GM12878 (cell line): ENCODE measurements around the gene BIN1. TPM values are rescaled to one million over a fixed set of nuclear protein-coding genes. Genes with fewer than 3 reads are reported as not detected.

Experiments
- ATAC-seq: fragments of 200-7000 bp; cut with Tn5 transposase; 3 replicates; pipeline ENCODE4 v1.9.1; 2020; ENCODE audit warnings: mild to moderate bottlenecking, moderate library complexity
- BruUV-seq: library from RNA; stranded (reverse); fragments of 400-500 nt; replicated peaks from 2 replicates; lab custom pipeline; 2021; lab: Mats Ljungman, UMichigan
- CTCF ChIA-PET: fragments of 300-600 bp; sonication (Branson Sonifier 250); formaldehyde crosslinking; extraction: SDS; loops from one replicate; lab custom pipeline; 2021; ENCODE audit warnings: inconsistent platforms; lab: Yijun Ruan, JAX
- POLR2A ChIA-PET: fragments of 350-600 bp; formaldehyde crosslinking; extraction: SDS; loops from one replicate; lab custom pipeline; 2021; ENCODE audit warnings: inconsistent platforms; lab: Charles Lee
- RAD21 ChIA-PET: fragments of 300-600 bp; sonication (Branson Sonifier 250); formaldehyde crosslinking; loops from one replicate; lab custom pipeline; 2023; ENCODE audit warnings: antibody characterized with exemption; ENCODE audit not compliant: unreplicated experiment; lab: Charles Lee
- SMC1A ChIA-PET: fragments of 300-600 bp; sonication (Branson Sonifier 250); formaldehyde crosslinking; loops from one replicate; lab custom pipeline; 2023; ENCODE audit not compliant: unreplicated experiment, uncharacterized antibody; lab: Charles Lee
- DNase-seq: peaks from one replicate; pipeline ENCODE4 v3.0.0-alpha.2; 2011; ENCODE audit warnings: low read depth, low spot score
- FAIRE-seq: peaks from 3 replicates; lab custom pipeline; 2011; peaks lifted over from hg19 to GRCh38; lab: Jason Lieb, UNC
- H2AFZ ChIP-seq: 2 replicates; pipeline ENCODE4 v1.6.0; 2011; ENCODE audit warnings: low read depth, low read length, control low read depth; ENCODE audit not compliant: control insufficient read depth
- H3K27ac ChIP-seq: 2 replicates; pipeline ENCODE4 v1.5.1; 2011; ENCODE audit warnings: control low read depth; ENCODE audit not compliant: control insufficient read depth, insufficient read depth
- H3K27me3 ChIP-seq, 2 experiments: replicated peaks in 1 of 2; 2 replicates each; pipeline versions ENCODE4 v1.6.0 to v1.6.1; 2011; ENCODE audit warnings: low read length in 1 of 2; ENCODE audit not compliant: control insufficient read depth in 2 of 2, insufficient read depth in 2 of 2
- H3K36me3 ChIP-seq, 2 experiments: 2 replicates each; pipeline ENCODE4 v1.5.1; 2011; ENCODE audit warnings: low read length in 1 of 2; ENCODE audit not compliant: control insufficient read depth in 2 of 2, insufficient read depth in 2 of 2
- H3K4me1 ChIP-seq: 2 replicates; pipeline ENCODE4 v1.6.1; 2011; ENCODE audit warnings: mild to moderate bottlenecking, low read length, moderate library complexity, mixed read lengths; ENCODE audit not compliant: control insufficient read depth, insufficient read depth
- H3K4me2 ChIP-seq: 2 replicates; pipeline ENCODE4 v1.6.0; 2011; ENCODE audit warnings: control low read depth; ENCODE audit not compliant: control insufficient read depth, insufficient read depth
- H3K4me3 ChIP-seq: fragments of 200-600 bp; sonication (generic); 2 replicates; pipeline ENCODE4 v1.5.1; 2016
- H3K79me2 ChIP-seq: 2 replicates; pipeline ENCODE4 v1.6.0; 2011; ENCODE audit warnings: low read length; ENCODE audit not compliant: control insufficient read depth, insufficient read depth
- H3K9ac ChIP-seq: 2 replicates; pipeline ENCODE4 v1.8.0; 2011; ENCODE audit warnings: low read length, control low read depth, mixed read lengths; ENCODE audit not compliant: control insufficient read depth, insufficient read depth
- H3K9me3 ChIP-seq: replicated peaks from 3 replicates; pipeline ENCODE4 v1.5.1; 2011; ENCODE audit warnings: mild to moderate bottlenecking, low read length; ENCODE audit not compliant: control insufficient read depth, insufficient read depth
- H4K20me1 ChIP-seq: 2 replicates; pipeline ENCODE4 v1.6.0; 2011; ENCODE audit not compliant: control insufficient read depth, insufficient read depth
- BACH1 ChIP-seq: fragments of 450-650 bp; IDR thresholded peaks from 2 replicates; pipeline ENCODE4 v1.6.1; 2017; ENCODE audit warnings: mild to moderate bottlenecking, borderline replicate concordance
- IRF5 ChIP-seq: fragments of 450-650 bp; IDR thresholded peaks from 2 replicates; pipeline ENCODE4 v1.6.1; 2017; ENCODE audit warnings: borderline replicate concordance
- KAT2A ChIP-seq: conservative IDR thresholded peaks from 2 replicates; pipeline ENCODE4 v1.6.1; 2011; ENCODE audit warnings: low read depth, low read length; ENCODE audit not compliant: control insufficient read depth
- PAX5 ChIP-seq: IDR thresholded peaks from 2 replicates; pipeline ENCODE4 v1.6.1; 2011; ENCODE audit warnings: low read depth, low read length, borderline replicate concordance
- POU2F2 ChIP-seq: IDR thresholded peaks from 3 replicates; pipeline ENCODE4 v1.6.1; 2011; ENCODE audit warnings: low read depth, mild to moderate bottlenecking, low read length, borderline replicate concordance
- RAD21 ChIP-seq: IDR thresholded peaks from 2 replicates; pipeline ENCODE4 v1.6.1; 2011; ENCODE audit warnings: mild to moderate bottlenecking, low read depth, low read length, moderate library complexity; ENCODE audit not compliant: insufficient read depth
- SKIL ChIP-seq: fragments of 450-650 bp; IDR thresholded peaks from 2 replicates; pipeline ENCODE4 v1.6.1; 2017; ENCODE audit warnings: mild to moderate bottlenecking, low read depth, inconsistent platforms; ENCODE audit not compliant: poor library complexity, severe bottlenecking
- SREBF2 ChIP-seq: IDR thresholded peaks from 2 replicates; pipeline ENCODE4 v1.6.1; 2012; ENCODE audit warnings: mild to moderate bottlenecking, low read length
- STAT3 ChIP-seq: IDR thresholded peaks from 2 replicates; pipeline ENCODE4 v1.6.1; 2011; ENCODE audit warnings: low read depth, low read length, improper control_type of control experiment
- TCF3 ChIP-seq: IDR thresholded peaks from 2 replicates; pipeline ENCODE4 v1.6.1; 2012; ENCODE audit warnings: low read depth, mild to moderate bottlenecking, low read length, borderline replicate concordance; ENCODE audit not compliant: insufficient read depth
- USF2 ChIP-seq: IDR thresholded peaks from 2 replicates; pipeline ENCODE4 v1.6.1; 2011; ENCODE audit warnings: low read depth, low read length, improper control_type of control experiment, borderline replicate concordance
- ZBTB11 ChIP-seq: fragments of 450-650 bp; formaldehyde crosslinking; IDR thresholded peaks from 2 replicates; pipeline ENCODE4 v1.5.0; 2022; ENCODE audit warnings: mild to moderate bottlenecking, missing genetic modification characterization
- ZNF207 ChIP-seq: fragments of 450-650 bp; IDR thresholded peaks from 2 replicates; pipeline ENCODE4 v1.6.1; 2014; ENCODE audit warnings: antibody characterized with exemption, mild to moderate bottlenecking, borderline replicate concordance
- ZZZ3 ChIP-seq: IDR thresholded peaks from 2 replicates; pipeline ENCODE4 v1.6.1; 2011; ENCODE audit warnings: low read depth; ENCODE audit not compliant: control insufficient read depth, insufficient read length
- whole genome bisulfite sequencing: methylation state at CpG from one replicate; pipeline ENCODE4 v1.1.6; 2016; ENCODE audit warnings: low lambda C conversion rate; ENCODE audit not compliant: insufficient replicate concordance, insufficient coverage; ENCODE audit errors: missing lambda C conversion rate; 5-methylcytosine and 5-hydroxymethylcytosine counted together
- in situ Hi-C: fragments of 300-500 bp; cut with MboI; formaldehyde crosslinking; loops from 9 replicates; pipeline ENCODE4 v1.14.3; 2018; ENCODE audit warnings: mixed read lengths
- intact Hi-C: fragments of 100-400 bp; cut with micrococcal nuclease; formaldehyde crosslinking; loops from one replicate; pipeline ENCODE4 v1.14.2; 2022; ENCODE audit not compliant: unreplicated experiment
- polyA plus RNA-seq, 11 experiments: library from polyadenylated mRNA; depleted of rRNA in 4 of 11; unstranded in 6 of 11; stranded (reverse) in 5 of 11; fragments of >200 nt; fragmentation: Nextera tagmentation in 4 of 11; fragmentation: Illumina TruSeq in 1 of 11; extraction: Ambion mirVana in 4 of 11; extraction: Trizol in 1 of 11; gene quantifications; 1 replicate in 1 of 11; 2 replicates in 10 of 11; pipeline versions ENCODE4 v1.2.1 to v1.2.3, GENCODE V29; 2011 to 2016; ENCODE audit warnings: inconsistent platforms in 2 of 11, missing spikeins in 2 of 11, low read depth in 1 of 11
- total RNA-seq, 4 experiments: library from RNA; depleted of rRNA in 3 of 4; stranded (reverse); fragments of >200 nt in 3 of 4; fragmentation: Illumina TruSeq in 1 of 4; extraction: Trizol in 1 of 4; gene quantifications; 2 replicates each; pipeline versions ENCODE4 v1.2.1 to v1.2.3, GENCODE V29; 2013 to 2021

BIN1 gene
- total and polyA plus RNA-seq, 10 of the 15 experiments (the other 5 are each of a cell fraction or from before 2014, with no cell fraction given), result 0.32 to 21.3 (median 11.2) TPM

- RAD21 ChIA-PET, result no interaction called here
- H3K27ac ChIP-seq, result no peak overlapping the region
- TF ChIP-seq RAD21 (no peak), KAT2A (no peak), BACH1 (no peak), USF2 (no peak), POU2F2 (no peak), STAT3 (no peak), ZBTB11 (CRISPR knock-in tag) (no peak), ZZZ3 (no peak), SREBF2 (no peak), SKIL (no peak), PAX5 (no peak), ZNF207 (no peak), TCF3 (no peak), IRF5 (no peak)
Observed at GRCh38 chr2:127076290-127076689, 30.7 kb downstream of the BIN1 start.

More at GRCh38 chr2:127076290-127076689, 30.7 kb downstream of the BIN1 start:
- DNase-seq (no peak), ATAC-seq (no peak), FAIRE-seq (no peak)
- ChIA-PET POLR2A (no interaction called here), CTCF (interaction anchor here (1.4 kb wide), 1 partner anchor 8 kb away, joined by 3 read pairs; no protein-coding TSS in a partner anchor), SMC1A (interaction anchor here (1.0 to 3.6 kb wide), 3 partner anchors 10 to 403 kb away, joined by 3 to 18 read pairs (median 4); no protein-coding TSS in a partner anchor)
- WGBS, result 69% methylated on average over 4 of the region's 5 CpGs
- no peak overlapping the region for H3K9ac ChIP-seq
- BruUV-seq, result no TSS peak
- H3K9me3 ChIP-seq, result no peaks in the 10 kb centered on the region
- H3K36me3 ChIP-seq, result no peaks in the 10 kb centered on the region; a peak in 1 of 4 replicates
- no peaks in the 10 kb centered on the region for H4K20me1 ChIP-seq
- no peaks in the 10 kb centered on the region for H3K79me2 ChIP-seq
- intact Hi-C loops, result no loop called here
- H2AFZ ChIP-seq, result no peak overlapping the region
- H3K4me3 ChIP-seq, result no peak overlapping the region
- no peak overlapping the region for H3K4me2 ChIP-seq
- in situ Hi-C loops, result no loop called here
- H3K4me1 ChIP-seq, result peaks cover 11% of the 10 kb centered on the region
- no peaks in the 10 kb centered on the region for H3K27me3 ChIP-seq
